ENCODE data around the gene MAMDC2.
A peak's percentile ranks its signal among the peaks of the same experiment; 100 is the strongest.

The MAMDC2 gene

GRCh38 chr9:70105147-70105546 lies 61.5 kb downstream of the MAMDC2 start:
- Histone ChIP-seq H3K27ac (ENCODE audit: low read length) (no peak overlapping the region), H3K4me1 (ENCODE audit: control insufficient read depth, insufficient read depth, low read length) (peaks cover 3% of the 10 kb centered on the region), H3K27me3 (ENCODE audit: control insufficient read depth in 1 of 2, insufficient read depth in 2 of 2, low read length in 2 of 2) (no peaks in the 10 kb centered on the region), H3K9ac (ENCODE audit: low read length in 2 of 2) (no peak overlapping the region), H3K9me3 (ENCODE audit: control insufficient read depth in 2 of 2, low read length in 2 of 2) (no peaks in the 10 kb centered on the region), H3K36me3 (ENCODE audit: control insufficient read depth in 2 of 2, insufficient read depth in 2 of 2, low read length in 2 of 2) (peaks cover 11 to 13% of the 10 kb centered on the region in 2 donors), H3K4me3 (ENCODE audit: low read length in 2 of 2) (no peak overlapping the region)

- no peak overlapping the region for H3K4me3 ChIP-seq (ENCODE audit: low read length in 2 of 2)
Measured at GRCh38 chr9:70106571-70106970, 62.9 kb downstream of the MAMDC2 start.

DNA sequence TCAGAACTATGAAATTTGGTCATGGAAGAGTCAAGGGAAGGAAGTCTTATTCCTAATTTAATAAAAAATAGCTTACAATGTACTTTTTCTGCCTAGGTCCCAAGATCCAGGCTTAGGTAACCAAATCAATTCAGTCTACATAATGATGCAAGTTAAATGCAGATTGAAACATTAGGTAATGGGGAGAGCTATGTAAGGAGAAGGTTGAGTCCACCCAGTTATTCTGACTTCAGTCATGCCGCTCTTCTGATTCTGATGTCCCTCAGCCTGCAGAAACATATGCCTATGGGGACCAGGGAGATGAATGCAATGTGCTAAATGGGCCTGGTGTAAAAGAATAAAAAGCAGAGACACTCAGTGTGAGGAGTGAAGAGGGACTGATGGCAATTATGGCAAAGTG lies 63.9 kb downstream of the MAMDC2 start:
- H3K9ac ChIP-seq (ENCODE audit: low read length in 2 of 2), result no peak overlapping the region
- no peaks in the 10 kb centered on the region for H3K27me3 ChIP-seq (ENCODE audit: control insufficient read depth in 1 of 2, insufficient read depth in 2 of 2, low read length in 2 of 2)
- H3K9me3 ChIP-seq (ENCODE audit: control insufficient read depth in 2 of 2, low read length in 2 of 2), result no peaks in the 10 kb centered on the region
- peaks cover 11% of the 10 kb centered on the region for H3K4me1 ChIP-seq (ENCODE audit: control insufficient read depth, insufficient read depth, low read length)
- H3K27ac ChIP-seq (ENCODE audit: low read length), result peak overlapping the region; percentile 31
- H3K36me3 ChIP-seq (ENCODE audit: control insufficient read depth in 2 of 2, insufficient read depth in 2 of 2, low read length in 2 of 2), result peaks cover 20 to 24% of the 10 kb centered on the region in 2 donors
- H3K4me3 ChIP-seq (ENCODE audit: low read length in 2 of 2), result no peak overlapping the region

More at GRCh38 chr9:70106571-70106970, 62.9 kb downstream of the MAMDC2 start:
- Histone ChIP-seq H3K27me3 (ENCODE audit: control insufficient read depth in 1 of 2, insufficient read depth in 2 of 2, low read length in 2 of 2) (no peaks in the 10 kb centered on the region), H3K36me3 (ENCODE audit: control insufficient read depth in 2 of 2, insufficient read depth in 2 of 2, low read length in 2 of 2) (peaks cover 11 to 16% of the 10 kb centered on the region in 2 donors), H3K4me1 (ENCODE audit: control insufficient read depth, insufficient read depth, low read length) (peaks cover 11% of the 10 kb centered on the region), H3K27ac (ENCODE audit: low read length) (peak overlapping the region; percentile 53), H3K9me3 (ENCODE audit: control insufficient read depth in 2 of 2, low read length in 2 of 2) (no peaks in the 10 kb centered on the region), H3K9ac (ENCODE audit: low read length in 2 of 2) (no peak overlapping the region)

- H3K27me3 ChIP-seq (ENCODE audit: control insufficient read depth in 1 of 2, insufficient read depth in 2 of 2, low read length in 2 of 2), result no peaks in the 10 kb centered on the region
- H3K27ac ChIP-seq (ENCODE audit: low read length), result peak overlapping the region; percentile 31
- H3K9ac ChIP-seq (ENCODE audit: low read length in 2 of 2), result no peak overlapping the region
- H3K4me1 ChIP-seq (ENCODE audit: control insufficient read depth, insufficient read depth, low read length), result peaks cover 16% of the 10 kb centered on the region
- H3K9me3 ChIP-seq (ENCODE audit: control insufficient read depth in 2 of 2, low read length in 2 of 2), result no peaks in the 10 kb centered on the region
- H3K36me3 ChIP-seq (ENCODE audit: control insufficient read depth in 2 of 2, insufficient read depth in 2 of 2, low read length in 2 of 2), result peaks cover 25 to 30% of the 10 kb centered on the region in 2 donors
- H3K4me3 ChIP-seq (ENCODE audit: low read length in 2 of 2), result no peak overlapping the region
Measured at GRCh38 chr9:70108181-70108580, 64.5 kb downstream of the MAMDC2 start.

- Histone ChIP-seq H3K9me3 (ENCODE audit: control insufficient read depth in 2 of 2, low read length in 2 of 2) (no peaks in the 10 kb centered on the region), H3K27ac (ENCODE audit: low read length) (peak overlapping the region; percentile 72), H3K9ac (ENCODE audit: low read length in 2 of 2) (peak overlapping the region; percentile 7 to 43), H3K4me3 (ENCODE audit: low read length in 2 of 2) (peak overlapping the region in 1 of 2 donors; percentile 8), H3K36me3 (ENCODE audit: control insufficient read depth in 2 of 2, insufficient read depth in 2 of 2, low read length in 2 of 2) (peaks cover 39 to 41% of the 10 kb centered on the region in 2 donors), H3K27me3 (ENCODE audit: control insufficient read depth in 1 of 2, insufficient read depth in 2 of 2, low read length in 2 of 2) (no peaks in the 10 kb centered on the region), H3K4me1 (ENCODE audit: control insufficient read depth, insufficient read depth, low read length) (peaks cover 16% of the 10 kb centered on the region)
Measured at GRCh38 chr9:70110194-70111041, 66.8 kb downstream of the MAMDC2 start.

- H3K4me1 ChIP-seq (ENCODE audit: control insufficient read depth, insufficient read depth, low read length), result peaks cover 16% of the 10 kb centered on the region
- no peak overlapping the region for H3K4me3 ChIP-seq (ENCODE audit: low read length in 2 of 2)
- peak overlapping the region in 1 of 2 donors; percentile 7 for H3K9ac ChIP-seq (ENCODE audit: low read length in 2 of 2)
- H3K36me3 ChIP-seq (ENCODE audit: control insufficient read depth in 2 of 2, insufficient read depth in 2 of 2, low read length in 2 of 2), result peaks cover 37 to 41% of the 10 kb centered on the region in 2 donors
- H3K27ac ChIP-seq (ENCODE audit: low read length), result peak overlapping the region; percentile 72
- H3K27me3 ChIP-seq (ENCODE audit: control insufficient read depth in 1 of 2, insufficient read depth in 2 of 2, low read length in 2 of 2), result no peaks in the 10 kb centered on the region
- no peaks in the 10 kb centered on the region for H3K9me3 ChIP-seq (ENCODE audit: control insufficient read depth in 2 of 2, low read length in 2 of 2)
Measured at GRCh38 chr9:70111042-70111602, 67.5 kb downstream of the MAMDC2 start.

- H3K36me3 ChIP-seq (ENCODE audit: control insufficient read depth in 2 of 2, insufficient read depth in 2 of 2, low read length in 2 of 2), result peaks cover 38 to 42% of the 10 kb centered on the region in 2 donors
- no peaks in the 10 kb centered on the region for H3K9me3 ChIP-seq (ENCODE audit: control insufficient read depth in 2 of 2, low read length in 2 of 2)
- no peak overlapping the region for H3K9ac ChIP-seq (ENCODE audit: low read length in 2 of 2)
- no peaks in the 10 kb centered on the region for H3K27me3 ChIP-seq (ENCODE audit: control insufficient read depth in 1 of 2, insufficient read depth in 2 of 2, low read length in 2 of 2)
- peak overlapping the region; percentile 72 for H3K27ac ChIP-seq (ENCODE audit: low read length)
- H3K4me3 ChIP-seq (ENCODE audit: low read length in 2 of 2), result no peak overlapping the region
- peaks cover 16% of the 10 kb centered on the region for H3K4me1 ChIP-seq (ENCODE audit: control insufficient read depth, insufficient read depth, low read length)
Measured at GRCh38 chr9:70111641-70112236, 68.1 kb downstream of the MAMDC2 start.

DNA sequence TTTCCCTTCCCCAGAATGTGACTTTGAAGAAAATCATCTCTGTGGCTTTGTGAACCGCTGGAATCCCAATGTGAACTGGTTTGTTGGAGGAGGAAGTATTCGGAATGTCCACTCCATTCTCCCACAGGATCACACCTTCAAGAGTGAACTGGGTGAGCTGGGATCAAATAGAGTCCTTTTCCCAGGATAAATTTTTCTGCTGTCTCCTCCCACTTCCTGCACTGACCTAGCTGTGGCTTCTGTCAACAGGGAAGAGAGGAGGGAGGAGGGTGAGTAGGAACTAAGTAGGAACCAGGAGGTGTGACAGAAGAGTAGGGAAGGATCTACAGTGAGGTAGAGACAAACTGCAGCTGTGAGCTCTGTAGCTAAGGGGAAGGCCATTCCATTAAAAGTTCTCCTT lies 69.3 kb downstream of the MAMDC2 start:
- peaks cover 16% of the 10 kb centered on the region for H3K4me1 ChIP-seq (ENCODE audit: control insufficient read depth, insufficient read depth, low read length)
- peak overlapping the region; percentile 8 for H3K27ac ChIP-seq (ENCODE audit: low read length)
- H3K27me3 ChIP-seq (ENCODE audit: control insufficient read depth in 1 of 2, insufficient read depth in 2 of 2, low read length in 2 of 2), result no peaks in the 10 kb centered on the region
- no peaks in the 10 kb centered on the region for H3K9me3 ChIP-seq (ENCODE audit: control insufficient read depth in 2 of 2, low read length in 2 of 2)
- no peak overlapping the region for H3K4me3 ChIP-seq (ENCODE audit: low read length in 2 of 2)
- no peak overlapping the region for H3K9ac ChIP-seq (ENCODE audit: low read length in 2 of 2)
- H3K36me3 ChIP-seq (ENCODE audit: control insufficient read depth in 2 of 2, insufficient read depth in 2 of 2, low read length in 2 of 2), result peaks cover 46 to 52% of the 10 kb centered on the region in 2 donors

- H3K36me3 ChIP-seq (ENCODE audit: control insufficient read depth in 2 of 2, insufficient read depth in 2 of 2, low read length in 2 of 2), result peaks cover 50 to 52% of the 10 kb centered on the region in 2 donors
- no peak overlapping the region for H3K9ac ChIP-seq (ENCODE audit: low read length in 2 of 2)
- peak overlapping the region; percentile 8 for H3K27ac ChIP-seq (ENCODE audit: low read length)
- H3K9me3 ChIP-seq (ENCODE audit: control insufficient read depth in 2 of 2, low read length in 2 of 2), result no peaks in the 10 kb centered on the region
- no peak overlapping the region for H3K4me3 ChIP-seq (ENCODE audit: low read length in 2 of 2)
- peaks cover 16% of the 10 kb centered on the region for H3K4me1 ChIP-seq (ENCODE audit: control insufficient read depth, insufficient read depth, low read length)
- no peaks in the 10 kb centered on the region for H3K27me3 ChIP-seq (ENCODE audit: control insufficient read depth in 1 of 2, insufficient read depth in 2 of 2, low read length in 2 of 2)
Measured at GRCh38 chr9:70113403-70114022, 69.9 kb downstream of the MAMDC2 start.

- Histone ChIP-seq H3K36me3 (ENCODE audit: control insufficient read depth in 2 of 2, insufficient read depth in 2 of 2, low read length in 2 of 2) (peaks cover 49 to 50% of the 10 kb centered on the region in 2 donors), H3K4me3 (ENCODE audit: low read length in 2 of 2) (no peak overlapping the region), H3K27ac (ENCODE audit: low read length) (no peak overlapping the region), H3K9me3 (ENCODE audit: control insufficient read depth in 2 of 2, low read length in 2 of 2) (no peaks in the 10 kb centered on the region), H3K9ac (ENCODE audit: low read length in 2 of 2) (no peak overlapping the region), H3K4me1 (ENCODE audit: control insufficient read depth, insufficient read depth, low read length) (peaks cover 16% of the 10 kb centered on the region), H3K27me3 (ENCODE audit: control insufficient read depth in 1 of 2, insufficient read depth in 2 of 2, low read length in 2 of 2) (no peaks in the 10 kb centered on the region)
Measured at GRCh38 chr9:70114898-70115297, 71.2 kb downstream of the MAMDC2 start.
